ENCODE measurements around the gene RBM41.

The RBM41 gene

DNA sequence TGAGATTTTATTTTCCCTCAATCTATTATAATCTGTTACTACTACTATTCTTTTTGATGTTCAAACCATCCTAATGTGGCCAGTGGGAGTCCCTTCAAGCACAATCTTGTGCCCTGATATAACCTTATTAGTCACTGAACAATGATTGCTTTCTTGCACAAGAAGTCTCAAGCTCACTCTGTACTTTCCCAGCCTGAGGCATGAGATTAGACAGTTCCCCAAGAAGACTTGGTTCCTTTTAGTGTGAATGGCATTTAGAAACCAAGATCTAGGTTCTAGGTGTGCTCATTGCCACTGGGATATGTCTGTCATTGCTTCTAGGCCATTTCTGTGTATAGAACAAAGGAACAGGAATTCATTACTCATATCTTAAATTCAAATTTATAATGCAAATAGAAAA lies 28.0 kb upstream of the RBM41 start:
- DNase-seq (ENCODE audit: low read depth), result peak; percentile 12
- TF ChIP-seq, protein P1, sequence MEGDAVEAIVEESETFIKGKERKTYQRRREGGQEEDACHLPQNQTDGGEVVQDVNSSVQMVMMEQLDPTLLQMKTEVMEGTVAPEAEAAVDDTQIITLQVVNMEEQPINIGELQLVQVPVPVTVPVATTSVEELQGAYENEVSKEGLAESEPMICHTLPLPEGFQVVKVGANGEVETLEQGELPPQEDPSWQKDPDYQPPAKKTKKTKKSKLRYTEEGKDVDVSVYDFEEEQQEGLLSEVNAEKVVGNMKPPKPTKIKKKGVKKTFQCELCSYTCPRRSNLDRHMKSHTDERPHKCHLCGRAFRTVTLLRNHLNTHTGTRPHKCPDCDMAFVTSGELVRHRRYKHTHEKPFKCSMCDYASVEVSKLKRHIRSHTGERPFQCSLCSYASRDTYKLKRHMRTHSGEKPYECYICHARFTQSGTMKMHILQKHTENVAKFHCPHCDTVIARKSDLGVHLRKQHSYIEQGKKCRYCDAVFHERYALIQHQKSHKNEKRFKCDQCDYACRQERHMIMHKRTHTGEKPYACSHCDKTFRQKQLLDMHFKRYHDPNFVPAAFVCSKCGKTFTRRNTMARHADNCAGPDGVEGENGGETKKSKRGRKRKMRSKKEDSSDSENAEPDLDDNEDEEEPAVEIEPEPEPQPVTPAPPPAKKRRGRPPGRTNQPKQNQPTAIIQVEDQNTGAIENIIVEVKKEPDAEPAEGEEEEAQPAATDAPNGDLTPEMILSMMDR (conservative IDR thresholded peaks at IDR 0.05; ENCODE audit: low read depth, low read length), result no peak

GRCh38 chrX:107135965-107136307 lies 17.3 kb upstream of the RBM41 start:
- no peak overlapping the region for H3K4me3 ChIP-seq (ENCODE audit: low read depth, low read length)
- TF ChIP-seq, protein P1 (conservative IDR thresholded peaks at IDR 0.05; ENCODE audit: low read depth, low read length), result no peak
- DNase-seq (ENCODE audit: low read depth), result no peak

More for the DNA sequence above, 28.0 kb upstream of the RBM41 start:
- no peak overlapping the region for H3K4me3 ChIP-seq (ENCODE audit: low read depth, low read length)

- peak; percentile 66 for DNase-seq (ENCODE audit: low read depth)
- H3K4me3 ChIP-seq (ENCODE audit: low read depth, low read length), result no peak overlapping the region
- TF ChIP-seq, protein P1 (conservative IDR thresholded peaks at IDR 0.05; ENCODE audit: low read depth, low read length), result no peak
Observed at GRCh38 chrX:107135049-107135964, 16.7 kb upstream of the RBM41 start.

GRCh38 chrX:107123750-107124149 lies 5.1 kb upstream of the RBM41 start:
- no peak for DNase-seq (ENCODE audit: low read depth)
- no peak overlapping the region for H3K4me3 ChIP-seq (ENCODE audit: low read depth, low read length)
- TF ChIP-seq, protein P1 (conservative IDR thresholded peaks at IDR 0.05; ENCODE audit: low read depth, low read length), result no peak

DNA sequence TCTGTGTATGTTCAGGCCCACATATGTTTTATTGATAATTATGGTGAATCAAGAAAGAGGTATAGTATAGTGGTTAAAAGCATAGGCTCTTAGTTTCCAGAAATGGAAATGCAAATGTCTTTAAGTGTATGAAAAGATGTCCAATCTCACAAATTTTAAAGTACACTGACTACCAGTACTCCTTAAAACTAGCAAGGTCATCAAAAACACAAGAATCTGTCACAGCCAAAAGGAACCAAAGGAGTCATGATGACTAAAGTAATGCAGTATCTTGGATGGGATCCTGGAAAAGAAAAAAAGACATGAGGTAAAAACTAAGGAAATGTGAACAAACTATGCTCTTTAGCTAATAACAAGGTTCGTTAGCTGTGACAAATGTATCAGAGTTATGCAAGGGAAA lies 661 bp upstream of the RBM41 start:
- no peak overlapping the region for H3K4me3 ChIP-seq (ENCODE audit: low read depth, low read length)
- DNase-seq (ENCODE audit: low read depth), result no peak
- TF ChIP-seq, protein P1 (conservative IDR thresholded peaks at IDR 0.05; ENCODE audit: low read depth, low read length), result no peak

DNA sequence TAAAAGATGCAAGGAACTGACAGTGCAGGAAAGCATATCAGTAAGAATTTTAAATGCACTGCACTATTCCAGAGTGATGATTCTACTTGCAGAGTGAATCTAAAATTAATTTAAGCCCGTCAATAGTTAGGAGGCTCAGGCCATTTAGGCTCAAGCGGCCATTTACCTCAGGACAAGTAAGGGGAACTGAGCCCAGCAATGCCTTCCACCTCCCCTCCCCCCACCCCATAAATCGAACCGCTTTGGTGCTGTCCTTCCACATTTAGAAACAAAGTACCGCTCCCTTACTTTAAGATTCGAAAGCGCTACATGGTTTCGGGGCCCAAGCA lies 665 bp downstream of the RBM41 start:
- DNase-seq (ENCODE audit: low read depth), result peak; percentile 5
- TF ChIP-seq, protein P1 (conservative IDR thresholded peaks at IDR 0.05; ENCODE audit: low read depth, low read length), result no peak
- H3K4me3 ChIP-seq (ENCODE audit: low read depth, low read length), result peak overlapping the region; percentile 71

DNA sequence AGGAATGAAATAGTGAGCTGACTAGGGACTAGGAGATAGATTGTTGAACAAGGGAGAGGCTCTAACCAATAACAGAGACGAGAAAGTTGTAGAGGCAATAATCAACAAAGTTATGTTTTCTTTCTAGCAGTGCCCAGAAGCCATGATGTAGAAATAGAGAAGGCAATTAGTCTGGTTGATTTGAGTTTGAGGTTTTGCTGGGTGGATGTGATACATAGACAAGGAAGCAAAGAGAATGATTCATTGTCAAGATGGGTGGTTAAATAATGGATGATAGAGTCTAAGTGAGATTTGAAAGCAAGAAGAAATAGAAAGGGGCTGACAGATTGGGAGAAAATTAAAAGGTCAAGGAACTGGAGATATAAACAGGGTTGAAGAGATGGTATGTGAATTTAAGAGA lies 11.2 kb downstream of the RBM41 start:
- TF ChIP-seq, protein P1 (conservative IDR thresholded peaks at IDR 0.05; ENCODE audit: low read depth, low read length), result no peak
- no peak overlapping the region for H3K4me3 ChIP-seq (ENCODE audit: low read depth, low read length)
- no peak for DNase-seq (ENCODE audit: low read depth)
